Measurements from ENCODE around the gene CIB1.

- TF ChIP-seq CTCF (IDR thresholded peaks at IDR 0.05 in 4 of 5, conservative IDR thresholded peaks at IDR 0.05 in 1 of 5) (no peak), POLR2A (IDR thresholded peaks at IDR 0.05) (no peak)
These were observed 28.1 kb upstream of the CIB1 start for GRCh38 chr15:90261811-90262210.

All from gastrocnemius medialis (tissue), 4 donors.